ENCODE data around the gene ZNF827. TPM values are rescaled to one million over a fixed set of nuclear protein-coding genes. Genes with fewer than 3 reads are reported as not detected.

Gene ZNF827
- total and polyA plus RNA-seq, 2 of the 8 experiments (the other 6 are each of a cell fraction or from before 2014, with no cell fraction given): 25.3 to 26.2 TPM

DNA sequence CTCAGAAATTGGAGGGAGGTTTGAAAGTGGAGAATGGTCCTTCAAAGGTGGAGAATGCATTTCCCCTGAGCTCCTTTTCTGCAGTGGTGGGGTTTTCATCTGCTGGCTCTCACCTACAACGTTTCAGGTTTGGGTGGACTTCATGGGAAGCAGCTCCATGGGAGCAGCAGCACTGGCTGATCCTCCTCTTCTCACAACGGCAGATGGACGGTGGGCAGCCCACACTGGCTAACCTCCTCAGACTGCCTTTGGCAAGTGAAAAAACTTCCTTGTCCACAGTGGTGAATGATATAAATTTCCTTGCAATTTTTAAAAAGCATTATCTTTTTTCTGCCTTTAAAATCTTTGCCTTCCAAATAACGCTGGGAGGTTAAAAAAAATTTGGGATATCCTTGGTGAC is 93.5 kb downstream of the ZNF827 start (continued):
- TF ChIP-seq, protein P1, sequence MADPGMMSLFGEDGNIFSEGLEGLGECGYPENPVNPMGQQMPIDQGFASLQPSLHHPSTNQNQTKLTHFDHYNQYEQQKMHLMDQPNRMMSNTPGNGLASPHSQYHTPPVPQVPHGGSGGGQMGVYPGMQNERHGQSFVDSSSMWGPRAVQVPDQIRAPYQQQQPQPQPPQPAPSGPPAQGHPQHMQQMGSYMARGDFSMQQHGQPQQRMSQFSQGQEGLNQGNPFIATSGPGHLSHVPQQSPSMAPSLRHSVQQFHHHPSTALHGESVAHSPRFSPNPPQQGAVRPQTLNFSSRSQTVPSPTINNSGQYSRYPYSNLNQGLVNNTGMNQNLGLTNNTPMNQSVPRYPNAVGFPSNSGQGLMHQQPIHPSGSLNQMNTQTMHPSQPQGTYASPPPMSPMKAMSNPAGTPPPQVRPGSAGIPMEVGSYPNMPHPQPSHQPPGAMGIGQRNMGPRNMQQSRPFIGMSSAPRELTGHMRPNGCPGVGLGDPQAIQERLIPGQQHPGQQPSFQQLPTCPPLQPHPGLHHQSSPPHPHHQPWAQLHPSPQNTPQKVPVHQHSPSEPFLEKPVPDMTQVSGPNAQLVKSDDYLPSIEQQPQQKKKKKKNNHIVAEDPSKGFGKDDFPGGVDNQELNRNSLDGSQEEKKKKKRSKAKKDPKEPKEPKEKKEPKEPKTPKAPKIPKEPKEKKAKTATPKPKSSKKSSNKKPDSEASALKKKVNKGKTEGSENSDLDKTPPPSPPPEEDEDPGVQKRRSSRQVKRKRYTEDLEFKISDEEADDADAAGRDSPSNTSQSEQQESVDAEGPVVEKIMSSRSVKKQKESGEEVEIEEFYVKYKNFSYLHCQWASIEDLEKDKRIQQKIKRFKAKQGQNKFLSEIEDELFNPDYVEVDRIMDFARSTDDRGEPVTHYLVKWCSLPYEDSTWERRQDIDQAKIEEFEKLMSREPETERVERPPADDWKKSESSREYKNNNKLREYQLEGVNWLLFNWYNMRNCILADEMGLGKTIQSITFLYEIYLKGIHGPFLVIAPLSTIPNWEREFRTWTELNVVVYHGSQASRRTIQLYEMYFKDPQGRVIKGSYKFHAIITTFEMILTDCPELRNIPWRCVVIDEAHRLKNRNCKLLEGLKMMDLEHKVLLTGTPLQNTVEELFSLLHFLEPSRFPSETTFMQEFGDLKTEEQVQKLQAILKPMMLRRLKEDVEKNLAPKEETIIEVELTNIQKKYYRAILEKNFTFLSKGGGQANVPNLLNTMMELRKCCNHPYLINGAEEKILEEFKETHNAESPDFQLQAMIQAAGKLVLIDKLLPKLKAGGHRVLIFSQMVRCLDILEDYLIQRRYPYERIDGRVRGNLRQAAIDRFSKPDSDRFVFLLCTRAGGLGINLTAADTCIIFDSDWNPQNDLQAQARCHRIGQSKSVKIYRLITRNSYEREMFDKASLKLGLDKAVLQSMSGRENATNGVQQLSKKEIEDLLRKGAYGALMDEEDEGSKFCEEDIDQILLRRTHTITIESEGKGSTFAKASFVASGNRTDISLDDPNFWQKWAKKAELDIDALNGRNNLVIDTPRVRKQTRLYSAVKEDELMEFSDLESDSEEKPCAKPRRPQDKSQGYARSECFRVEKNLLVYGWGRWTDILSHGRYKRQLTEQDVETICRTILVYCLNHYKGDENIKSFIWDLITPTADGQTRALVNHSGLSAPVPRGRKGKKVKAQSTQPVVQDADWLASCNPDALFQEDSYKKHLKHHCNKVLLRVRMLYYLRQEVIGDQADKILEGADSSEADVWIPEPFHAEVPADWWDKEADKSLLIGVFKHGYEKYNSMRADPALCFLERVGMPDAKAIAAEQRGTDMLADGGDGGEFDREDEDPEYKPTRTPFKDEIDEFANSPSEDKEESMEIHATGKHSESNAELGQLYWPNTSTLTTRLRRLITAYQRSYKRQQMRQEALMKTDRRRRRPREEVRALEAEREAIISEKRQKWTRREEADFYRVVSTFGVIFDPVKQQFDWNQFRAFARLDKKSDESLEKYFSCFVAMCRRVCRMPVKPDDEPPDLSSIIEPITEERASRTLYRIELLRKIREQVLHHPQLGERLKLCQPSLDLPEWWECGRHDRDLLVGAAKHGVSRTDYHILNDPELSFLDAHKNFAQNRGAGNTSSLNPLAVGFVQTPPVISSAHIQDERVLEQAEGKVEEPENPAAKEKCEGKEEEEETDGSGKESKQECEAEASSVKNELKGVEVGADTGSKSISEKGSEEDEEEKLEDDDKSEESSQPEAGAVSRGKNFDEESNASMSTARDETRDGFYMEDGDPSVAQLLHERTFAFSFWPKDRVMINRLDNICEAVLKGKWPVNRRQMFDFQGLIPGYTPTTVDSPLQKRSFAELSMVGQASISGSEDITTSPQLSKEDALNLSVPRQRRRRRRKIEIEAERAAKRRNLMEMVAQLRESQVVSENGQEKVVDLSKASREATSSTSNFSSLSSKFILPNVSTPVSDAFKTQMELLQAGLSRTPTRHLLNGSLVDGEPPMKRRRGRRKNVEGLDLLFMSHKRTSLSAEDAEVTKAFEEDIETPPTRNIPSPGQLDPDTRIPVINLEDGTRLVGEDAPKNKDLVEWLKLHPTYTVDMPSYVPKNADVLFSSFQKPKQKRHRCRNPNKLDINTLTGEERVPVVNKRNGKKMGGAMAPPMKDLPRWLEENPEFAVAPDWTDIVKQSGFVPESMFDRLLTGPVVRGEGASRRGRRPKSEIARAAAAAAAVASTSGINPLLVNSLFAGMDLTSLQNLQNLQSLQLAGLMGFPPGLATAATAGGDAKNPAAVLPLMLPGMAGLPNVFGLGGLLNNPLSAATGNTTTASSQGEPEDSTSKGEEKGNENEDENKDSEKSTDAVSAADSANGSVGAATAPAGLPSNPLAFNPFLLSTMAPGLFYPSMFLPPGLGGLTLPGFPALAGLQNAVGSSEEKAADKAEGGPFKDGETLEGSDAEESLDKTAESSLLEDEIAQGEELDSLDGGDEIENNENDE (IDR thresholded peaks at IDR 0.05; ENCODE audit: insufficient replicate concordance, low read length): no peak
- TF ChIP-seq, protein P2, sequence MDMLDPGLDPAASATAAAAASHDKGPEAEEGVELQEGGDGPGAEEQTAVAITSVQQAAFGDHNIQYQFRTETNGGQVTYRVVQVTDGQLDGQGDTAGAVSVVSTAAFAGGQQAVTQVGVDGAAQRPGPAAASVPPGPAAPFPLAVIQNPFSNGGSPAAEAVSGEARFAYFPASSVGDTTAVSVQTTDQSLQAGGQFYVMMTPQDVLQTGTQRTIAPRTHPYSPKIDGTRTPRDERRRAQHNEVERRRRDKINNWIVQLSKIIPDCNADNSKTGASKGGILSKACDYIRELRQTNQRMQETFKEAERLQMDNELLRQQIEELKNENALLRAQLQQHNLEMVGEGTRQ (IDR thresholded peaks at IDR 0.05; ENCODE audit: low read length): no peak
- TF ChIP-seq RNF2 (IDR thresholded peaks at IDR 0.05; ENCODE audit: borderline replicate concordance, low read depth, low read length, missing control alignments, poor library complexity, severe bottlenecking): no peak
- TF ChIP-seq CTBP2 (IDR thresholded peaks at IDR 0.05; ENCODE audit: borderline replicate concordance, insufficient read depth, insufficient read length, low read length): no peak
- TF ChIP-seq BRCA1 (IDR thresholded peaks at IDR 0.05; ENCODE audit: low read depth, low read length): no peak
- no peak for TF ChIP-seq SP4 (IDR thresholded peaks at IDR 0.05; ENCODE audit: low read length)
- TF ChIP-seq YY1 (IDR thresholded peaks at IDR 0.05; ENCODE audit: low read depth, low read length): no peak
- TF ChIP-seq TAF1 (IDR thresholded peaks at IDR 0.05; ENCODE audit: low read depth, low read length): no peak
- TF ChIP-seq SIX5 (IDR thresholded peaks at IDR 0.05; ENCODE audit: low read depth, low read length): no peak
- TF ChIP-seq SP1 (IDR thresholded peaks at IDR 0.05; ENCODE audit: low read depth, low read length): no peak
- TF ChIP-seq KDM5A (IDR thresholded peaks at IDR 0.05; ENCODE audit: low read length): no peak

Measured in H1 (cell line).